ENCODE measurements around the gene PACSIN1.

The PACSIN1 gene

GRCh38 chr6:34562350-34562749, 96.5 kb downstream of the PACSIN1 start:
- DNase-seq (ENCODE audit: low read depth) = no peak

- no peak for DNase-seq (ENCODE audit: low read depth)
These were observed 97.1 kb downstream of the PACSIN1 start for GRCh38 chr6:34562861-34563512.

- DNase-seq (ENCODE audit: low read depth) = no peak
These were observed 97.6 kb downstream of the PACSIN1 start for GRCh38 chr6:34563513-34563870.

GRCh38 chr6:34564181-34564580, 98.3 kb downstream of the PACSIN1 start:
- DNase-seq (ENCODE audit: low read depth) = no peak

- no peak for DNase-seq (ENCODE audit: low read depth)
These were observed 99.9 kb downstream of the PACSIN1 start for GRCh38 chr6:34565722-34566137.

GRCh38 chr6:34566830-34567546, 101.1 kb downstream of the PACSIN1 start:
- no peak for DNase-seq (ENCODE audit: low read depth)

- DNase-seq (ENCODE audit: low read depth) = no peak
These were observed 102.7 kb downstream of the PACSIN1 start for GRCh38 chr6:34568341-34569201.

GRCh38 chr6:34569361-34569973, 103.6 kb downstream of the PACSIN1 start:
- DNase-seq (ENCODE audit: low read depth) = no peak

- DNase-seq (ENCODE audit: low read depth) = no peak
These were observed 104.4 kb downstream of the PACSIN1 start for GRCh38 chr6:34570066-34570833.

- no peak for DNase-seq (ENCODE audit: low read depth)
These were observed 105.5 kb downstream of the PACSIN1 start for GRCh38 chr6:34571388-34571787.

- no peak for DNase-seq (ENCODE audit: low read depth)
These were observed 106.1 kb downstream of the PACSIN1 start for GRCh38 chr6:34572021-34572420.

- DNase-seq (ENCODE audit: low read depth) = no peak
These were observed 106.7 kb downstream of the PACSIN1 start for GRCh38 chr6:34572585-34572984.

GRCh38 chr6:34573567-34574183, 107.8 kb downstream of the PACSIN1 start:
- no peak for DNase-seq (ENCODE audit: low read depth)

- DNase-seq (ENCODE audit: low read depth) = no peak
These were observed 108.9 kb downstream of the PACSIN1 start for GRCh38 chr6:34574647-34575293.

- DNase-seq (ENCODE audit: low read depth) = no peak
These were observed 109.5 kb downstream of the PACSIN1 start for GRCh38 chr6:34575326-34575725.

- no peak for DNase-seq (ENCODE audit: low read depth)
These were observed 110.5 kb downstream of the PACSIN1 start for GRCh38 chr6:34576286-34576955.

- DNase-seq (ENCODE audit: low read depth) = no peak
These were observed 112.8 kb downstream of the PACSIN1 start for GRCh38 chr6:34578445-34579262.

GRCh38 chr6:34580707-34581560, 115.1 kb downstream of the PACSIN1 start:
- no peak for DNase-seq (ENCODE audit: low read depth)
